NCI-H748 treated with DMSO at 0.1 percent for 48 hours (cell line): ENCODE data around the gene SEMA4A.
A peak's percentile ranks its signal among the peaks of the same experiment; 100 is the strongest.

Experiments
- DNase-seq: peaks from one replicate; lab custom pipeline; 2025; lab: John Stamatoyannopoulos, UW

SEMA4A gene

DNA sequence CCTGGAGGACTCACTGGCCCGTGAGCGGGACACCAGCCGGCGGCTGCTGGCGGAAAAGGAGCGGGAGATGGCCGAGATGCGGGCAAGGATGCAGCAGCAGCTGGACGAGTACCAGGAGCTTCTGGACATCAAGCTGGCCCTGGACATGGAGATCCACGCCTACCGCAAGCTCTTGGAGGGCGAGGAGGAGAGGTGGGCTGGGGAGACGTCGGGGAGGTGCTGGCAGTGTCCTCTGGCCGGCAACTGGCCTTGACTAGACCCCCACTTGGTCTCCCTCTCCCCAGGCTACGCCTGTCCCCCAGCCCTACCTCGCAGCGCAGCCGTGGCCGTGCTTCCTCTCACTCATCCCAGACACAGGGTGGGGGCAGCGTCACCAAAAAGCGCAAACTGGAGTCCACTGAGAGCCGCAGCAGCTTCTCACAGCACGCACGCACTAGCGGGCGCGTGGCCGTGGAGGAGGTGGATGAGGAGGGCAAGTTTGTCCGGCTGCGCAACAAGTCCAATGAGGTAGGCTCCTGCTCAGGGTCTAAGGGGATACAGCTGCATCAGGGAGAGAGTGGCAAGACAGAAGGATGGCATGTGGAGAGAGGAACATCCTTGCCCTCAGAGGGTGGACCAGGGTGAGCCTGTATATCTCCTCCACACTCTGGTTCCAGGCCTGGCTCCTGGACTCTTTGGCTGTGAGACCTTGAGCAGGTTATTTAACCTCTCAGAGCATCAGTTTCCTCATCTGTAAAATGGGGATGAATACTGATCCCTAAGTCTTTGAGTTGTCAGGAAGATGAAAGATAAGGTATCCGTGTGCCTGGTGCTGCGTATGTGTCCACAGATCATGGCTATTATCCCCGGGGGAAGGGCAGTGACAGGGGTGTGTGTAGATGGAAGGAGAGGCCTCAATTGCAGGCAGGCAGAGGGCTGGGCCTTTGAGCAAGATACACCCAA is 17.2 kb upstream of the SEMA4A start:
- DNase-seq = no peak

DNA sequence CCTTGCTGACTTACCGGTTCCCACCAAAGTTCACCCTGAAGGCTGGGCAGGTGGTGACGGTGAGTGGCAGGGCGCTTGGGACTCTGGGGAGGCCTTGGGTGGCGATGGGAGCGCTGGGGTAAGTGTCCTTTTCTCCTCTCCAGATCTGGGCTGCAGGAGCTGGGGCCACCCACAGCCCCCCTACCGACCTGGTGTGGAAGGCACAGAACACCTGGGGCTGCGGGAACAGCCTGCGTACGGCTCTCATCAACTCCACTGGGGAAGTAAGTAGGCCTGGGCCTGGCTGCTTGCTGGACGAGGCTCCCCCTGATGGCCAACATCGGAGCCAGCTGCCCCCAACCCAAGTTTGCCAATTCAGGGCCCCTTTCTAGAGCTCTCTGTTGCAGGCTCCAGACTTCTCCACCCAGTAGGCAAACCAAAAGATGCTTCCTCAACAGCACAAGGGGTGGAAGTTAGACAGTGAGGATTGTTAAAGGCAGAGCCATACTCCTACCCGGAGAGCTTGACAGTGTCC is 16.4 kb upstream of the SEMA4A start:
- no peak for DNase-seq

DNA sequence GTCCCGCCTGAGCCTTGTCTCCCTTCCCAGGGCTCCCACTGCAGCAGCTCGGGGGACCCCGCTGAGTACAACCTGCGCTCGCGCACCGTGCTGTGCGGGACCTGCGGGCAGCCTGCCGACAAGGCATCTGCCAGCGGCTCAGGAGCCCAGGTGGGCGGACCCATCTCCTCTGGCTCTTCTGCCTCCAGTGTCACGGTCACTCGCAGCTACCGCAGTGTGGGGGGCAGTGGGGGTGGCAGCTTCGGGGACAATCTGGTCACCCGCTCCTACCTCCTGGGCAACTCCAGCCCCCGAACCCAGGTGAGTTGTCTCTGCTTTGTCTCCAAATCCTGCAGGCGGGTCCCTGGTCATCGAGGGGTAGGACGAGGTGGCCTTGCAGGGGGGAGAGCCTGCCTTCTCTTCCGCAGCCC is 14.9 kb upstream of the SEMA4A start:
- DNase-seq = no peak

DNA sequence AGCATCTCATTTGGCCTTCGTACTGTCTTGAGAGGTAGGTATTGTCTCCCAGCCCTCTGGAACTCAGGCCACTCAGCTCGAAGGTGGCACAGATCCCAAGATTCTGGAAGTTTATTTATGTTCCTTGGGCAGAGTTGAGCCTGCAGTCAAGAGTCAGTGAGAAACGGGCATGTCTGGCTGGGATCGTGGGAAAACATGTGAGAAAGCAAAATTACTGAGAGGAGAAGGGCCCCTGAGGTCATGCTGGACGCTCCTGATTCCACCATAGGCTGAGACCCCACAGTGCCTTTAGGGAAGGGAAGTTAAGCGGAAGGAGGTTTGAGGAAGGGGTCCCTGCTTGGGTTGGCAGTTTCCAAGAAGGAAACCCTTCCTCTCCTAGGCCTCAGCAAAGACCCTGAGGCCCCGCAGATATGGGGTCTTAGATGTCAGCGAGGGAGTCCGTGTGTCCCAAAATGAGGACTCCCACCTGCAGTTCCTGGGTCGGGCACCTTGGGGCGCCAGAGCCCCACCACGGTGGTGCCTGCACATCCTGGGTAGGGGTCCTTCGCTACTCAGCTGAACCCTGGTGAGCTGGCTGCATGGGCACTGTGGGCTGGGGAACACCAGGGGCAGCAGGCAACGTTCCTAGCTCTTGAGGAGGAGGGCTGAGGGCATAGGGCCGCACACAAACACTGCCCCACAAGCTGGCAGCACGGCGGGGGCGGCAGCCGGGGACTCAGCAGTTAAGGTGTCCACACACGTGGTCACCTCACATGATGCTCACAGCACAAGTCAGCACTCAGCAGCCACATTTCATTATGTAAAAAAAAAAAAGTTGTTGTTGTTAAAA is 12.3 kb upstream of the SEMA4A start:
- DNase-seq = no peak

DNA sequence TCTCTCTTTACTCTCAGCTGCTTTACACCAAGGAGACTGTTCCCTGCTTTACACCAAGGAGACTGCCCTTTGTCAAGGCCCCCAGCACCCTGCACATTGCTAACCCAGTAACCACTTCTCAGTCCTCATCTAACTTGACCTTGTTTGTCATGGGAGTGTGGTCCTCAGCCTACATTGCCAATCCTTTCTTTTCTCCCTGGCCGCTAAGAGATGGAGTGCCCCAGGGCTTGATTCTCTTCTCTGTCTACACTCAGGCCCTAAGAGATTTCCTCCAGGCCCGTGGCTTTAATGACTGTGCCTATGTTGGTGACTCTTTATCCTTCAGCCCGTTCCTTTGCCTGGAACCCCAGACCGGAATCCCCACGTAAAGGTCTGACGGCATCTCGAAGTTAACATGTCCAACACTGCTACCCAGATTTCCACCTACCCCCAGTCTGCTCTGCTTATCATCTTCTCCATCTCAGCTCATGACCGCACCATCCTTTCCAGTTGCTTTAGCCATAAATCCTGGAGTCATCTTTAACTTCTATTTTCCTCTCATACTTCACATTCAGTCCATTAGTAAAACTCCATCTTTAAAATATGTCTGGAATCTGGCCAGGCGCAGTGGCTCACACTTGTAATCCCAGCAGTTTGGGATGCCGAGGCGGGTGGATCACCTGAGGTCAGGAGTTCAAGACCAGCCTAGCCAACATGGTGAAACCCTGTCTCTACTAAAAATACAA is 9.5 kb upstream of the SEMA4A start:
- no peak for DNase-seq

DNA sequence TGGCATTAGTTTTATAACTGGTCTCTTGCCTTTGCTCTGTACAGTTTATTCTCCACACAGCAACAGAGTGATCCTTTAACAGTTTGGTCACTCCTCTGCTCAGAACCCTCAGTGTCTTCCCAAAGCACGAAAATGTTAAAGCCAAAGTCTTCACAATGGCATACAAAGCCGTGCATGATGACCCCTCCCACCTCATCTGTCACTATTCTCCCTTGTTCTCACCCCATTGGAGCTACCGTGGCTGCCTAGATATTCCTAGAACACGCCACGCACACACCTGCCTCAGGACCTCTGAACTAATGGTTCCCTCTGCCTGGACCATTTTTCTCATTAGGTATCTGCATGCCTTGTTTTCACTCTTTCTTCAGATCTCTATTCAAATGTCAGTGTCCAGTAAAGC is 8.6 kb upstream of the SEMA4A start:
- no peak for DNase-seq

DNA sequence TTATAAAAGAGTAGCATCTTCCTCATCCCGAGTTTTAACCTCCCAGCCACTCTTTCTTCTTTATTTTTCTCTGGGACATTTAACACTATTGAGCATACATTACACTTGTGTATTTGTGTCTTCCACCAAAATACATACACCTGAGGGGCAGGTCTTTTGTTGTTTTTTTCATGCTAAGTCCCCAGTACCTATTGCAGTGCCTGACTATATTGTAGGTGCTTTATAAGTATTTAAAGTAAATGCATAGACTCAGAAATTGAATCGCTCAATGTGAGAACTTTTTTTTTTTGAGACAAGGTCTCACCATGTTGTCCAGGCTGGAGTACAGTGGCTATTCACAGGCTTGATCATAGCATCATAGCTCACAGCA is 7.8 kb upstream of the SEMA4A start:
- no peak for DNase-seq

DNA sequence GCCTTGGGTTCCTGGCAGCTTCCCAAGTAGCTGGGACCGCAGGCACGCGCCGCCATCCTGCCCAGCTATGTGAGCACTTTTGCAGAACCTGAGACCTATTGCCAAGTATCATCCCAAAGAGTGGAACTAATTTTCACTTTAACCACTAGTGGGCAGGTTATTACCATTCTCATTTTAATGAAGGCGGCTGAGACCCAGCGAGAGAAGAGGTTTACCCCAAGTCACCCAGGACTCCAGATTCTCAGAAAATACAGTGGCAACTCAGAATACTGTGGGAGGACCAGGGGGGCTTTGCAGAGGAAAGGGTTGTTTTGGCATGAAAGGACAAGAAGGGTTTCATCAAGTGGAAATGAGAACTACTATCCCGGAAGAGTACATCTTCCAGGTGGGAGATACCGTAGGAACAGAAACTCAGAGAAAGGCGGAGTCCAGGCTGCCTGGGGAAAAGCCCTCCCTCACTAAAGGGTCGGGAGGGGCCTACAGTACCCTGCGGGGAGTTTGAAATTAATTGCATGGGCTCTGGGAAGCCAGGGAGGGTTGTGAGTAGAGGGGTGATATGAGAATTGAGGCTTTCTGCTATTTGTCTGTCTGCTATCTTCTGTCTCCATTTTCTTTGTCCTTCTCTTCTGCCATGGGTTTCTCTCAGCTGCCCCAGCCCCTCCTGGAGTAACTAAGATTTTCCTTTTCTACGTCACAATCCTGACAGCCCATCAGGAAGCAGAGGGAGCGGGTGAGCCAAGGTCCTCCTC is 7.2 kb upstream of the SEMA4A start:
- peak; percentile 83 for DNase-seq

DNA sequence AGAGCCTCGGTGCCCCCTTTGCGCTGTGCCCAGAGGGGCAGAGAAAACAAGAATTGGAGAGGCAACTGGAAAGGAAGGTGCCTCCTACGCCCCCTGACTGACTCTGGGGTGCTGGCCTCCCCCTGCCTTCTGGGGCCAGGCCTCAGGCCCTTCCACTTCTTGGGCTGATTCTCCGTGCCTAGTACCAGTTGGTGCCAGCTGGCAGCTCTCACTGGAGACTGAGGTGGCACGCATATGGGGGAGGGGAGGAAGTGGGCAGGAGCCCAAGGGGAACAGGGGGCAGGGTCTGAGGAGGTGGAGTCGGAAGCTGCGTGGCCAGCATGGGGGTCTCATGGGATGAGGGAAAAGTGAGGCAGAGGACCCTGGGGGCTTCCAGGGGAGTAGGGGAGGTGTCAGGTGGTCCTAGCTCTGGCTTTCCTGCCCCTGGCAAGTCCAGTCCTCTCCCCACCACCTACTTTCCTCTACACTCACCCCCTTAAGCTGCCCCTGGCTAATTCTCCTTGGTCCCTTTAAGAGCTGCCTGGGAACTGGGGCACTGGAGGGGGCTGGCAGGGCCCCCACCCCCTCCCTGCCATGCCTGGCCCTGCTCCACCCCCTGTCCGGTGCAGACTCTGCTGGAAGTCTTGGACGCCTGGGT is 6.5 kb upstream of the SEMA4A start:
- no peak for DNase-seq

DNA sequence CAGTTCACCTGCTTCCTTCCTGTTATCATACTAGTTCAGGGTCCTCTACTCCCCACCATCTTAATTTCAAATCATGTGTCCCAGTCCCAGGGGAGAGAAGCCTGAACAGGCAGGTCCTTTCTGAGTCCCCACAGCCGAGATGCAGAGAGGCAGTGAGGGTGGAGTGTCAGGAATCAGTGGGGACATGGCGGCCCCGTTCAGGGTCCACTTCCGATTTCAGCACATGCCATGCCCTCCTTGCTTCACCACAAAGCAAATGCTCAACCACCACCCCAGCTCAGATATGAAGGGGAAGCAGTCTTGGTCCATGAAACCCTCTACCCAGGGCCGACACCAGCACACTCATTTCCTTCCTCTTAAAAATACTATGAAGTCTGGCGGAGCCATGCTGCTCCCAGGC is 5.2 kb upstream of the SEMA4A start:
- no peak for DNase-seq

DNA sequence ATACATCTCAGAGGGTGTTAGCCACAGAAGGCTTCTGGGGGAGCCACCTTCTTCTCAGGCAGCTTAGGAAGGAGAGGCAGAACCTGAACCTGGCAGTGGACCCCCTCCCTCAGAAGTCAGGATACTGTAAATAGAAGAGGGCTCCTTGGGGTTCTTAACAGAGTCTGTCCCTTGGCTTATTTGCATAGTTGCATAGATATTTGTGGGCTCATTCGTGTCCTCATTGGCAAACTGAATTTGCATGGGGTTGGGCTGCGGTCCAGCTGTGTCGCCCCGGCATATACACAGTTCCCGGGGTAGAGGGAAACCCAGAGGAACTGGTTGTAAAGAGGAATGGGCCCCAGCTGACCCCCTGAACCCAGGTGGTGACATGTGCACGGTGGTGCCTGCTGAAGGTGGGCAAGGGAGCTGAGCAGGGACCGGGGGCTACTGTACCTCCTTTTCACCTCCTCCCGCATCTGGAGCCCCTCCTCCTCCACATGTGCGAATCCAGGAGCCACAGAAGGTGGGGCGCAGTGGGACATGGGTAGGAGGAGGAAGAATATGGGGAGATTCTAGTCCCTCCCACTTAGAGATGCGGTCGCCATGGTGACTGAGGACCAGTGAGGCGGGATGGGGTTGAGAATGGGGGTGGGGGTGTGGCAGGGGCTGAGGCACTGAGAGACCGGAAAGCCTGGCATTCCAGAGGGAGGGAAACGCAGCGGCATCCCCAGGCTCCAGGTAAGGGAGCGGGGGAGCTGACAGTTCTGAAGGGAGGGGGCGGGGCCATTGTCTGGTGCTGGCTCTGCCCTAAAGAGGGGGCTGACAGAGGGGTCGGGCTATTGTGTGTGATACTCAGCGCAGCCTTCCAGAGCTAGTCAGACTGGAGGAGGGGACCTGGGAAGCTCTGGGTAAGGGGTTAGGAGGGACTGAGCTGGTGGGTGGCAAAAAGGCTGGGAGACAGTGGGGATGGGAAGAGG is 3.7 kb upstream of the SEMA4A start:
- no peak for DNase-seq

DNA sequence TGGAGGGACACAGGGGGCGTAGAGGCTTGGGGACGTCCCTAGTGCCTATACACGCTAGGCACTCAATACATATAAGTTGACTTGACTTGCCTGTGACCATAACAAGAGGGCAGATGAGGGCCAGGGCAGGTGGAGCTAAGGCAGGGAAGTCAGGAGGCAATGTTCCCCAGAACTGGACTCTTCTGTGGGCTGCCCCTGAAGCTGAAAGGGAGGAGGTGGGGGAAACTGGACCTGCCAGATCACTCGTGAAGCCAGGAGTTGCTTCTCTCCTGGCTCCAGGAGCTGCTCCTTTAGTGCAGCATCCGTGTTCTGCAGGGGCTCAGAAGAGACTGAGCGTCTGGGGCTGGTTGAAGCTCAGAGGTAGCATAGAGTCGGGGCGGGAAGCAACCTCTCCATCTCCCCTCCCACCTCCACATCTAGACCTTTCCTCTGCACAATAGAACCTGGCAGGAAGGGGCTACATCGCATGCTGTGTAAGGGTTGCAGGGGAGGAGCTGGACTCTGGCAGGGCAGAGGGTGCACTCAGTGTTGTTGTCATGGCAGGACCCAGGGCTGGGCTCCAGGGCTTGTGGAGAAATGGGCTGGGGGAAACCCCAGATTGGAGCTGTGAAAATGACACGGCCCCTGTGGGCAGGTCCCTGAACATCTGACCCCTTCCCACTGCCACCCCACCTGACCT is 2.9 kb upstream of the SEMA4A start:
- no peak for DNase-seq

DNA sequence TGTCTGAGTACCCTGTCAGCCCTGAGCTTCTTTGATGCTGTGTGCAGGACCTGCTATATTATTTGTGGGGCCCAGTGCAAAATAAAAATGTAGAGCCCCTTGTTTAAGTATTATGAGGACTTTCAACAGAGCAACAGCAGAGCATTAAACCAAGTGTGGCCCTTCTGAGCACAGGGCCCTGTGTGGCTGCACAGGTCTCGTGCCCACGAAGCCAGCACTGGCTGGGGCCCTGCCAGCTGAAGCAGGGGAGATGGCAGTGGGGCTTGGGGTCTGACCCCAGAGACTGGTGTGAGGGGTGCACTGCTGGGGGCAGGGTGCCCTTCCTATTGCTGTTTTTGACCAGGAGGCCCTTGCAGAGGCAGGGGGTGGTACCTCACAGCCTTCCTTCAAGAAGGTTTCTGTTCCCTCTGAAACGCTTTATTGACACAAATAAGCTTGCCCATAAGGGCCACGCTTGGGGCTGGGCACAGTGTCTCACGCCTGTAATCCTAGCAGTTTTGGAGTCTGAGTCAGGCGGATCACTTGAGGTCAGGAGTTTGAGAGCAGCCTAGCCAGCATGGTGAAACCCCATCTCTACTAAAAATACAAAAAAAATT is 2.2 kb upstream of the SEMA4A start:
- no peak for DNase-seq

DNA sequence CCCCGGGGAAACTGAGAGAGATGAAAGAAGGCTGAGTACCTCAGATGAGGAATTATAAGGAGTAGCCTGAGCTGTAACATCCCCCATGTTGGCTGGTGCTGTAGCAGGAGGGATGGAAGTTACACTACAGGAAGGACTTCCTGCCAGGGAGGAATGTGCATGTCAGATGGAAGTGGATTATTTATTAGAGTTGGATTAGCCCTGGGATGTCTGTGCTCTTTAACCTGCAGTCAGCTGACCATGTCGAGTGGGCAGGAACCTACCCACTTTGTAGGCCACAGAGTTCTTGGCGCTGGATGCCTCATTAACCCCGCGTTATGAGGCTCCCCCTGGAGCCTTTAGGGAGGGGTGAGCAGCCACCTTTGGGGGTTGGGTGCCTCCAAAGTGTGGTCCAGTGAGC is 757 bp upstream of the SEMA4A start:
- no peak for DNase-seq

DNA sequence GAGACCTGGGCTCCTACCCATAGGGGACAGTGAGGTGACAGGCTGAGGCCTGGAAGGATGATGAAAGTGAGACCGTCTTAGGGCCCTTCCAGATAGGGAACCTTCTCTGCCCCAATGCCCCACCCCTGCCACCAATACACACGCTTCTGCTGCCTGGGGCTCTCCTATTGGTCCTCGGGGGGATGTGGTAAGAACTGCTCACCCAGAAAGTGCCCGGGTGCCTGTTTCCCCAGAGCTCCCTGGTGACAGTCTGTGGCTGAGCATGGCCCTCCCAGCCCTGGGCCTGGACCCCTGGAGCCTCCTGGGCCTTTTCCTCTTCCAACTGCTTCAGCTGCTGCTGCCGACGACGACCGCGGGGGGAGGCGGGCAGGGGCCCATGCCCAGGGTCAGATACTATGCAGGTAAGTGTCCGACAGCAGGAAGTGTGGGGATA is 948 bp downstream of the SEMA4A start:
- DNase-seq = no peak

DNA sequence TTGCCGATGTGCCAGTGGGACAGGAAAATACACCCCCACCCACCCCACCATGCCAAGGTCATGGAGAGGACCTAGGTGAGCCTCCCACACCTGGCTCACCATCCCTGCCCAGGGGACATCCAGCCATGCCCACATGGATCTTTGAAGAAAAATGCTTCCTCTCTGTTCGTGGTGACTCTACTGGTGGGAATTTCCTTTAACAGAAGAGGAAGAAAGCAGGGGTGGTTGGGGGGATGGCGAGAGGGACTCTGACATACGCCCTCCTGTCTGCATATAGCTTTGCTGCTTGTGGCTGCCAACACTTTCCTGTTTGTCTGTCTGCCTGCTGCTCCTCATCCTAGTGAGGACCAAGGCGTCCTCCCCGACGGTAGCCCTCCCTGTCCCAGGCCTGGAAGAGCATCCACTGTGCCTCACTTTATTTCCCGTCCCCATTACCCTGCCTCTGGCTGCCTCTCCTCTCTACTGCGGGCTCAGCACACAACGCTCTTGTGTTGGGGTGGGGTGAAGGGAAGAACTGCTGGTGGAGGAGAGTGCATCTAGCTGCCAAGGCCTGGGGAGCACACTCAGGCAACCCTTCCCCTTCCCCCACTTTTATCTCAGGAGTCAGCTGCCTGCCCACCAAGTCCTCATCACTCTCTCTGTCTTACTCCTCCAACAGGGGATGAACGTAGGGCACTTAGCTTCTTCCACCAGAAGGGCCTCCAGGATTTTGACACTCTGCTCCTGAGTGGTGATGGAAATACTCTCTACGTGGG is 2.5 kb downstream of the SEMA4A start:
- no peak for DNase-seq

DNA sequence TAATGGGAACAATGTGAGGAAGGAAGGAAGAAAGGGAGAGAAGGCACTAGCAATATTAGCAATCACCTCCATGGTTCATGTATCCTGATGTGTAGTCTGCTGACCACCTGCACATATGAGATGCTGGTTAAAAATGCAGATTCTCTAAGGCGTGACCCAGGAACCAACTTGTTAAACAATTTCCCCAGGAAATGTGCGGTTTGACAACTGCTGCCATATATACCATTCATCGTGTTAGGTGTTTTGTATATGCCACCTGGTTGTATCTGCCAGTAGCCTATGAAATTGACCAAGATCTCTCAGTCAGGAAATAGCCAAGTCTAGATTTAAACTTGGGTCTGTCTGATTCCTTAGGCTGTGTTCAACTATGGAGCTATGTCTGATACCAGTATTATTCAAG is 4.1 kb downstream of the SEMA4A start:
- DNase-seq = no peak

DNA sequence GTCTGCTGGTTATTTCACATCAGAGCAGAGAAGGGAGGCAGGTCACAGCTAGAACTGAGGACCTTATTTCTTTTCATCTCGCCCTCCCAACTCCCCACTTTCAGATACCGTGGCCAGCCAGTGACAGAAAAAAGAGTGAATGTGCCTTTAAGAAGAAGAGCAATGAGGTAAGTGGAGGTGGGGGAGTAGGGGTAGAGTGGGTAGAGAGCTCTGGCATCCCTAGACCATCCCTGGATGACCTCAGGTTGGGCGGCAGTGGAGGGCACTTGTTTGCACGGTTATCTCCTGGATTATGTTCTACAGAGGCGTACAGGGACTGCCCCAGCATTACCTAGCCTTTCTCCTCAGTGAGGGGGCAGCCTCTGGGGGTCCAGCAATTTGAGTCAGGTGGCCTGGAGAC is 4.6 kb downstream of the SEMA4A start:
- no peak for DNase-seq
